Subcutaneous adipose tissue (tissue), 4 donors: ENCODE results near the gene PRKCH. TPM values are rescaled to one million over a fixed set of nuclear protein-coding genes. Genes with fewer than 3 reads are reported as not detected.

Experiments used
- total RNA-seq, 4 donors: library from RNA; depleted of rRNA; stranded (reverse); fragments of >200 nt; gene quantifications; one replicate each; pipeline ENCODE4 v1.1.0, GENCODE V29; 2016
- TF ChIP-seq, protein P1 (sequence below): fragments of 450-650 bp; IDR thresholded peaks from one replicate; pipeline ENCODE4 v1.5.1; 2016; ENCODE audit warnings: low read depth, mild to moderate bottlenecking, control low read depth, antibody characterized with exemption, moderate library complexity

The PRKCH gene
- total RNA-seq, 4 donors from 2014 or later, result 25.8 to 46.3 (median 36.4) TPM

DNA sequence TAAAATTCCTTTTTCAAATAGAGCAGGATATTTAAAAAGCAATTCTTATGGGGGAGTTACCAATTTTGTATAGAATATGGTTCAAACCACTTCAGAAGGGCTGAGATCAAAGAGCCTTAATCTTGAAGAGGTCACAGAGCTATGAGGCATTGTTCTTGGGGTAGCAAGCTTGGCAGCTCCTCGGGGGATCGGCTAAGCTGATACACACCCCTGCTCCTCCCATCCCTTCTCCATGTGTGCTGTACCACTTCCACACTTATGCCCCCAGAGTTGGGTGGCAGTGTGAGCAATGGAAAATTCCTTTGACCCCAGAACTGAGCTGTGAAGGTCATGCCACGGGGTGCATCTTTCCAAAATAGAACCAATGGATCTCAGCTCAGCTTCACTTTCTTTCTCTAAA, 25.2 kb upstream of the PRKCH start:
- TF ChIP-seq, protein P1, sequence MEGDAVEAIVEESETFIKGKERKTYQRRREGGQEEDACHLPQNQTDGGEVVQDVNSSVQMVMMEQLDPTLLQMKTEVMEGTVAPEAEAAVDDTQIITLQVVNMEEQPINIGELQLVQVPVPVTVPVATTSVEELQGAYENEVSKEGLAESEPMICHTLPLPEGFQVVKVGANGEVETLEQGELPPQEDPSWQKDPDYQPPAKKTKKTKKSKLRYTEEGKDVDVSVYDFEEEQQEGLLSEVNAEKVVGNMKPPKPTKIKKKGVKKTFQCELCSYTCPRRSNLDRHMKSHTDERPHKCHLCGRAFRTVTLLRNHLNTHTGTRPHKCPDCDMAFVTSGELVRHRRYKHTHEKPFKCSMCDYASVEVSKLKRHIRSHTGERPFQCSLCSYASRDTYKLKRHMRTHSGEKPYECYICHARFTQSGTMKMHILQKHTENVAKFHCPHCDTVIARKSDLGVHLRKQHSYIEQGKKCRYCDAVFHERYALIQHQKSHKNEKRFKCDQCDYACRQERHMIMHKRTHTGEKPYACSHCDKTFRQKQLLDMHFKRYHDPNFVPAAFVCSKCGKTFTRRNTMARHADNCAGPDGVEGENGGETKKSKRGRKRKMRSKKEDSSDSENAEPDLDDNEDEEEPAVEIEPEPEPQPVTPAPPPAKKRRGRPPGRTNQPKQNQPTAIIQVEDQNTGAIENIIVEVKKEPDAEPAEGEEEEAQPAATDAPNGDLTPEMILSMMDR, result no peak

DNA sequence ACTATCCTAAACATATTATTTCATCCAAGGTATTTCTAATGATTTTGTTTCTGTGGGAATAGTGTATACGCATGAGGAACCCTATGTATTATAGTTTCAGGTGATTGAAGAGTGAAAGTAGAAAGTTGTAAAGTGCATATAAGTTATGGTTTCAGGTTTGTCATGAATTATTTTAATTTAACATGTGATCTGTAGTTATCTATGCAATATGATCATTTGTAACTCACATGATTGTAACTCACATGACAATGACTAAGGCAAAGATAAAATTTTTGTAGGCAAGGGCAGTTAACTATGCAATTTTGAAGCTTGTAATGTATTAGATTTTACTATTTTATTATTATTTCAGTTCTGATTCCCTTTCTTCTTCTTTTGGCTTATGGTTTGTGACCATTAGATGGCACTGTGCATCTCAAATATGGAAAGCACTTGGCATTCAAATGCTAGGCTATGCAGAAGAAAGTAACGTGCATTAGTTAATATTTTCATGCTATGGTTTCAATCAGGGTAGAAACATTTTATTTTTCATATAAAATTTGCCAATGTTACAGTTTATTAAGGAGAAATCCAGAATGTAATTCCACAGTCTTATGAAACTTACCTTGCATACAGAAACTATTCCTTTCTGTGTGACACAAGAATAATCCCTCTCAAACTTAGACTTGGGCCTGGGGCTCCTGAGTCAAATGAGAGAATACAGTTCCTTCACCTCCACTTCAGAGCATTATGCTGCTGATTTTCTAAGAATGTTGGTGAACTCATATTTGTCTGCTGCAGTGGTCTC, 24.5 kb upstream of the PRKCH start:
- TF ChIP-seq, protein P1, result no peak

DNA sequence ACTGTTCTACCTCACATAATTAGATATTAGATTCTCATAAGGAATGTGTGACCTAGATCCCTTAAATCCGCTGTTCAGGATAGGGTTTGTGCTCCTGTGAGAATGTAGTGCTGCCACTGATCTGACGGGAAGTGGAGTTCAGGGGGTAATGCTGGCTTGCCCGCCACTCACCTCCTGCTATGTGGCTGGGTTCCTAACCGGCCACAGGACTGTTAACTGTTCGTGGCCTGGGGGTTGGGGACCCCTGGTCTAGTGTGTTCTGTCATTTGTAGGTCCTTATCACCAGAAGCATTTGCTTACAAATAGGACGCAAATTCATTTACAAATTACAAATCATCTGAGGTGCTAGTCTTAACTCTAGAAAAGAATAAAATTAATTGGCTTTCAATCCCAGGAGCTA, 23.8 kb upstream of the PRKCH start:
- TF ChIP-seq, protein P1, result no peak

DNA sequence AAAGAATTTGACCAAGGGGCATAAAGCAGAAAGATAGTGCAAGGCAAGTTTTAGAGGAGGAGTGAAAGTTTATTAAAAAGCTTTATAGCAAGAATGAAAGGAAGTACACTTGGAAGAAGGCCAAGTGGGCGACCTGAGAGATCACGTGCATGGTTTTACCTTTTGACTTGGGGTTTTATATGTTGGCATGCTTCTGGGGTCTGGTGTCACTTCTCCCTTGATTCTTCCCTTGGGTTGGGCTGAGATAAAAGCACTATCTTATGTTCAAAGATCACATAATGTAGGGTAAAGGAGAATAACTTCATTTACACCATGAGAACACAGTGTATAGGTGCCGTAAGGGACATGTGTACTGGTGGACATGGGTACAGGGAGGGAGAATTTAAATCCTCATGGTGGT, 22.6 kb upstream of the PRKCH start:
- TF ChIP-seq, protein P1, result no peak

DNA sequence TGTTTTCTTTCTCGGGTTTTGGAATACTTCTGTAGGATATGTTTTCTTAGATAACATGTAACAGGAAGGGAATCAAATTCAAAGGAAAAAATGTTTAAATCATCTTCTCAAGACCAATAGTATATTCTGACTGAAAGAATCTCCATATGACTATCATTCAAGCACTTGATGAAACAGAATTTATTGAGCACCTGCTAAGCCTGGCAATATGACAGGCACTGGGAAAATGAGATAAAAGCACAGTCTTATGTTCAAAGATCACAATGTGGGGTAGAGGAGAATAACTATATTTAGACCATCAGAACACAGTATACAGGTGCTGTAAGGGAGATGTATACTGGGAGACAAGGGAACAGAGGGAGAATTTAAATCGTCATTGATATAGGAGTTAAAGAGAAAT, 21.2 kb upstream of the PRKCH start:
- TF ChIP-seq, protein P1, result no peak

DNA sequence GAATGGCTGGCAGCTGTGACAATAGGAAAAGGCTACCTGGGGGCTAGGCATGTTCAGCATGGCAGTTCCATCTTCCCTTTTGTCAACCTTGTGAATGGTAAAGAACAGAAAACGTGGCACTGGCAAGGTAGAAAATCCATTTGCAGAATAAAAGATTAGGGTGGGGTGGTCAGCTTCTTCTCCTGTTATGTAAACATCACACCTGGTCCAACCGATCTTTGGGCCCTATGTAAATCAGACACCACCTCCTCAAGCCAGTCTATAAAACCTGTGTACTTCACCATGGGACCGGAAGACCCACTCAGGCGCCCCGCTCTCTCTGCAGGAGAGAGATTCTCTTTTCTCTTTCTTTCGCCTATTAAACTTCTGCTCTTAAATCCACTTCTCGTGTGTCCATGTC, 20.6 kb upstream of the PRKCH start:
- TF ChIP-seq, protein P1, result no peak

DNA sequence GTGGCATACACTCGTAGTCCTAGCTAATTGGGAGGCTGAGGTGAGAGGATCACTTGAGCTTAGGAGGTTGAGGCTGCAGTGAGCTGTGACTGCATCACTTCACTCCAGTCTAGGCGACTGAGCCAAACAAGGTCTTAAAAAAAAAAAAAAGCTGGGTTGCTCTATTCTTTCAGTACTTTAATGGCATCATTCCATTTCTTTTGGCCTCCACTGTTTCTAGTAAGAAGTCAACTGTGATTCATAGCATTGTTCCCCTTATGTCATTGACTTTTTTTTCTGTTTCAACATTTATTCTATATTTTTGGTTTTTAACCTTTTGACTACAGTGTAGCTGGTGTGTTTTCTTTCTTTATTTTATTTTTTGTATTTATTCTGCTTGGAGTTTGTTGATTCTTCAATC, 16.7 kb upstream of the PRKCH start:
- TF ChIP-seq, protein P1, result no peak
